ENCODE measurements around the gene FRG2.
"Not testable (repeated sequence)": the region's sequence is repeated elsewhere in the genome, so short reads cannot be mapped to it uniquely, and the experiment has no call there.

Gene FRG2

DNA sequence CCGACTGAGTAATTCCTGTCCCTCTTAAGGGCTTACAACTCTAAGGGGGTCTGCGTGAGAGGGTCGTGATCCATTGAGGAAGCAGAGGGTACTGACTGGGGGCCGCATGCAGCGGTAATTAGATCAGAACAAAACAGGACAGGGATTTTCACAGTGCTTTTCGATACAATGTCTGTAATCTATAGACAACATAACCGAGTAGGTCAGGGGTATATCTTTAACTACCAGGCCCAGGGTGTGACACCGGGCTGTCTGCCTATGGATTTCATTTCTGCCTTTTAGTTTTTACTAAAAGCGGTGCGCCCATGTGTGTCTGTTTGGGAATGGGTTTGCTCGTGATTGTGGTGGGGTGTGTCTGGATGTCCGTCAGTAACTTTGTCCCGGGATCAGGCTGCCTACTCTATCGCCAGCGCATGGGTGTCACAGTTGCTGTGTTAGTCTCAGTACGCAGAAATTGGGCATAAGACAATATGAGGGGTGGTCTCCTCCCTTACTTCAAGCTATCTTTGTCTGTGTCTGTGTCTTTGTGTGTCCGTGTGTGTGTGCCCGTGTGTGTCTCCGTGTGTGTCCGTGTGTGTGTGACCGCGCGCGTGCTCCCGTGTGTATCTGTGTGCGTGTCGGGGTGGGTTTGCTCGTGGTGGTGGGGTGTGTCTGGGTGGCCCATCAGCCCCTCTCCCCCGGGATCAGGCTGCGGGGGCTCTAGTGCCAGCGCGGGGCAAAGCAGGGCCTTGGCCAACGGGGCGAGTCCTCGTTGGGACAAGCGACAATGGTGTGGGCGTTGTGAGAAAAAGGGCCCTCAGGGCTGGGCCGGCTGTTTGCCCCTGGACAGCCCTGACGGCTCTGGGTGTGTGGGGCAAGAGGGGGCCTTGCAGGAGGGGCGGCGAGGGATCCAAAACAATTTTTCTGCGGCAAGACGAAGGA lies 10.4 kb downstream of the FRG2 start:
- DNase-seq (ENCODE audit: low read depth in 3 of 3, low spot score in 1 of 3), result no peak

DNA sequence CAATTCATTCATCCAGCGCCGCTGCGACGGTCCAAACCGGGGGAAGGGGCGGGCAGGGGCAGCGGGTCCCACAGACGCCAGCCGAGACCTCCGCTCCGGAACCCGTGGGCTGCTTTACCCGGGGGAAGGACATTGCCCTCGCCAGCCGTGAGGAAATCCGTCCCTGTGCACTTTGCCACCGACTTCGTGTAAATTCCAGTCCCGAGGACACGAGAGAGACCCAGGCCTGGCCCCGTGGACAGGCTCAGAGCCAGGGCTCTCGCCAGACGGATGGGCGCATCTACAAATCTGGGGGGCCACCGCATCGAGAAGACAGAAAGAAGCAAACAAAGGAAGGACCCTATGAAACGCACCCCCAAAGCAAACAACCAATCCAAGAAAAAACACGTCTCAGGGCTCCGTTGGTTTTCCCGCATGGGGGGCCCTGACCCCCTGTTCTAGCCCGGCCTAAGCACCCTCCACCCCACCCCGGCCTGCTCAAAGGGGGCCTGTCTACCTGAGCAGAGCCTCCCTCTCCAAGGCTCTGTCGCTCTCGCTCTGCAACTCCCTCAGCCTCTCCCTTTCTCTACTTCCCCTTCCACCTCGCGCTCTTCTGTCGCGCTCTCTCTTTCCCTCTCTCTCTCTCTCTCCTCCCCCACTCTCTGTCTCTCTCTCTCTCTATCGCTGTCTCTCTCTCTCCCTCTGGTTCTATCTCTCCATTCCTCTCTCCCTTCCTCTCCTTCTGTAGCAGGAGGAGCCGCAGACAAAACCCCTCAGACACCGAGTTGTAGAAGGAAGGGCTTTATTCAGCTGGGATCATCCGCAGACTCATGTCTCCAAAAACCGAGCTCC lies 11.3 kb downstream of the FRG2 start:
- DNase-seq (ENCODE audit: low read depth in 3 of 3, low spot score in 1 of 3), result no peak

DNA sequence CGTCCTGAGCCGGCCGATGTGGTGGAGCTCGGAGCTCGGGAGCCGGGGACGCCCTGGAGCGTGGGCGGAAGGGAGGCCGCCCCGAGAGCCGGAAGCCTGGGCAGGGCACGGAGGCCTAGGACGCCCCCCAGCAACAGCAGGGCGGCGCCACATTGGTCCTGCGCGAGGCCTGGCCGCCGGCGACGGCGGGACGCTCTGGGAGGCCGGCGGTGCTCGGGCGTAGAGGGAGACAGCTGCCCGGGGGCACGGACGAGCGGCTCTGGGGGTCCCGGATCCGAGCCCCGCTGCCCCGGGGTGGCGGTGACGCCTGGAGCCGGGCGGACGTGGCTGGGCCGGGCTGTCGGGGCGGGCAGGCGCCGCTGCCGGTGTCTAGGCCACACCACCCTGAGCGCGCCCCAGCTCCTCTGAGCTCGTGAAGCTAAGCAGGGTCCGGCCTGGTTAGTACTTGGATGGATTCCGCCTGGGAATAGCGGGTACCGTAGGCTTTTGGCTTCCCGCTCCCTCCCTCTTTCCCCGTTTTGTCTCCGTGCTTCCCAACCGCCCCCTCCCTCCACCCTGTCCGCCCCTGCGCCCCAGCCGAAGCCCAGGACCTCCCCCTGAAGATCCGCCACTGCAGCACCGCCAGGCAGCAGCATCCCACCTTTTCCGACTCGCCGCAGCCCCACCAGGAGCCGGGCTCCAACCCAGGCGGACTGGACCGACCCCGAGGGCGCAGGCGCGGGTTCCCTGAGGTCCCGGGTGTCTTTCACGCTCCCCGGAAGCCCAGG lies 12.1 kb downstream of the FRG2 start:
- DNase-seq (ENCODE audit: low read depth in 3 of 3, low spot score in 1 of 3), result no peak

DNA sequence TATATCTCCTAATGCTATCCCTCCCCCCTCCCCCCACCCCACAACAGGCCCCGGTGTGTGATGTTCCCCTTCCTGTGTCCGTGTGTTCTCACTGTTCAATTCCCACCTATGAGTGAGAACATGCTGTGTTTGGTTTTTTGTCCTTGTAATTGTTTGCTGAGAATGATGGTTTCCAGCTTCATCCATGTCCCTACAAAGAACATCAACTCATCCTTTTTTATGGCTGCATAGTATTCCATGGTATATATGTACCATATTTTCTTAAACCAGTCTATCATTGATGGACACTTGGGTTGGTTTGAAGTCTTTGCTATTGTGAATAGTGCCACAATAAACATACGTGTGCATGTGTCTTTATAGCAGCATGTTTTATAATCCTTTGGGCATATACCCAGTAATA lies 37.1 kb downstream of the FRG2 start:
- DNase-seq (ENCODE audit: low read depth in 3 of 3, low spot score in 1 of 3), result not testable (repeated sequence)

DNA sequence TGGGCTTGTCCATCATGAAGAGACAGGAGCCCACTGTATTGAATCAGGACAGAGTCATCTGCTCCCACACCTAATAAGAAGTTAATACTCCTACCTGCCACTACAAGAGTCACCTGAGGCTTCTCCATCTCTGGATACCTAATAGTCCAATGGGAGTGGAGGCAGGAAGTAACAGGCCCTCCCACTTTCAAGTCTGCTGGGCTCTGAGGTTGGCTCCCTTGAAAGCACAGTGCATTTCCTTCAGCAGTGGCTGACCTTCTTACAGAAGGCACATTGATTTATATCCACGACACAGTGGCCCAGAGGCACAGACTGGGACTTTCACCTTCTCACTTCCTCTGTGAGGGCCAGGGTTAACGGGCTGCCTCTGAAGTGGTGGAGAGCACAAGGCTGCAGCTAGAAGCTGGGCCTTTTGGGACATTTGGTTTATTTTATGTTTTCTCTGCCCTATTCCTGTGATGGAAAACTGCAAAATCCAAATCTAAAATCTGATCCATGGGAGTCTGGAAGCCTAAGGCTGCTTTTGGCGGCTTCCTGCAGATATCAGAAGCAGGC lies 38.1 kb downstream of the FRG2 start:
- no peak for DNase-seq (ENCODE audit: low read depth in 3 of 3, low spot score in 1 of 3)

DNA sequence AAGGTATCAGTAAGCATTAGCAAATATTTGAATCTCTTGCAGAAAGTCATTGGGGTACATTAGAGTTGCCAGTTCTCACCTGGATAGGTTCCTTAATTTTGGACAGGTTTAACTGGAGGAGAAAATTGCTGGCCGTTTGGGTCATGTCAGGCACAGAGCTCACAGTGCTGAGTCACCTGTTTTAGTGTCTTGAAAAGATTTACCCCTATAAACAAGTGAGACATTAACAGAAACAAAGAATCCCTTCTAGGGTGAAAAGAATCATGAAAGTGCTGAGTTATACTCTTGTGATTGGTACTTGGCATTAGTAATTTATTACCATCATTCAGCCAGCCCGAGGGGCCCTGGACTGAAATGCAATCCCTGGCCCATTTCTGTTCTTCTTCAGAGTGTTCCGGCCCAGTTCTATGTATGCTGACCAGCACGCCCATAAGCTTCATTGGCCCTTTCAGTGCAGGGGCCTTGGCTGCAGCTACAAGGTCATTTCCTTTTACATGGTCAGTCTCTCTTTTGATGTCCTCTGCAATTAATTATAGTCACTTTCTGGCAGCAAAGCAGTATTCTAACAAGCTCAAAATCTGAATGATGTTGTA lies 41.3 kb downstream of the FRG2 start:
- DNase-seq (ENCODE audit: low read depth in 3 of 3, low spot score in 1 of 3), result not testable (repeated sequence)

DNA sequence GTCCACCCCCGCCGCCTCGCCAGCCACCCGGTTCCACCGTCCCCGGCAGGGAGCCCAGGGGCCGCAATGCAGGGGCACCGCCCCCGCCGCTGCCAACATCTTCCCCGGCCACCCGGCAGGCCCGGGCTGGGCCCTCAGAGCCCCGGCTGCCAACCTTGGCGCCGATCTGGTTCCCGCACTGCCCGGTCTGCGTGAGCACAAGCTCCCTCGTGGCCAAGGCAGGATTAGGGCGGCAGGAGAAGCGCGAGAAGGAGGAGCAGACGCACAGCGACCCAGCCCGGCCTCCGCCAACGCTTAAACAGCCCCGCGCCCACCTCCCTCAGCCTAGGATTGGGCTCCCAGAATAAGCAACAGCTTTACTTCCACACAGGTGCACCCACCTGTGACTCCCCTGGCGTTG lies 42.4 kb downstream of the FRG2 start:
- DNase-seq (ENCODE audit: low read depth in 3 of 3, low spot score in 1 of 3), result not testable (repeated sequence)

DNA sequence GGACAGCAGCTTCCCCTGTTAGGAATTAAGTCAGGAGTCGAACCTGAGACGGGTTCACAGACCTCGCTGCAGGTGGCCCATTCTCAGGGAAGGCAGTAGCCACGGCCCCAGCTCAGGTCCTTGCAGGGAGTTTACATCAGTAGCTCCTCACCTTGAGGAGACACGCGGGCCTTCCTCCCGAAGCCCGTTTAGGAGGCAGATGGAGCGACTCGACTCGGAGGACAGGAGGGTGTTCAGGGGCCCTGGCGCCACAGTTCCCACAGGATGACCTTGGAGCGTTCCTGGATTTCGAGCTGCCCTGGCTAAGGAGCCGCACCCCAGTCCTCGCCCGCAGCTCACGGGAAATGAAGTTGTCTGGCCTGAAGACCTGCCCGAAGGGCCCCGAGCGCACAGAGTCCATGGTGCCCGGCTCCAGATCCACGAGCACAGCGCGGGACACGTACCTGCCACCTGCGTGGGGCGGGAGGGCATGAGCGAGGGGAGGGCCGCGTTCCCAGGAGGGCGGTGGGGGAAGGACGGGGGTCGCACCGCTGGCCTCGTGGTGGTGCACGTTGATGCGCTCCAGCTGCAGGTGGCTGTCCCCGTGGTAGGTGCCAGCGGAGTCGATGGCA lies 43.0 kb downstream of the FRG2 start:
- DNase-seq (ENCODE audit: low read depth in 3 of 3, low spot score in 1 of 3), result not testable (repeated sequence)

DNA sequence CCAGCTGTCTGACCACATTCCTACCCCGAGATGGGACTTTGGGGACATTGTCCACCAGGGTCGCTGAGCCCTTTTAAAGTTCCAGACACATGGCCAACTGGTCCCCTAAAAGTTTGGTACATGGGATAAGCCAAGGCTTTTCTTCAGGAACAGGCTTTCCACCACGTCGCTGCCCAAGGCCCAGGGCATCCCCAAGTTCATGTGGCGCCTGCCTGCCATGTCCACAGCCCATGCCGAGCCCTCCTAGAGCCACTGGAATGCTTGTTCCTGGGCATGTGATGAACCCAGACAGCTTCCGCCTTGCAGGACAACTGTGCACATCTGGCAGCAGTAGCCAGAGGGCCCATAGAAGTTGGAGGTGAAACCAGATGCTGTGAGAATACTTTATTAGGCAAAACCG lies 45.1 kb downstream of the FRG2 start:
- DNase-seq (ENCODE audit: low read depth in 3 of 3, low spot score in 1 of 3), result no peak

DNA sequence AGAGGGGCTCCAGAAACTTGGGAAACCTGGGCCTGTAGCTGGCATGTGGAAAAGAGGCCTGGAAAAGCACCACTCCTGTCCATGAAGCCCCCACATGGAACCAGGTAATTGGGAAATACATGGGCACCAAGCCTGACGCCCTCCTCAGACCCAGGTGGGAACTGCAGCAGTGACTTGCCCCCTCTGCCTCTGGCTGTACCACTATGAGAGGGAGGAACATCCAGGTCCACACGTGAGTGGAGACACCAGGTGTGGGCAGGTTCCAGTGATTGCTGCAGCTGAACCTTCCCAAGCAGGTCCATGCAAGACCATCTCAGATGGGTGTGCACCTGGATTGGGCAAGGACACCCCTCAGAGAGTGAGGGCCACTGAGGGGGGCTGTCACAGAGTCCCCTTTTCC lies 46.8 kb downstream of the FRG2 start:
- DNase-seq (ENCODE audit: low read depth in 3 of 3, low spot score in 1 of 3), result not testable (repeated sequence)

DNA sequence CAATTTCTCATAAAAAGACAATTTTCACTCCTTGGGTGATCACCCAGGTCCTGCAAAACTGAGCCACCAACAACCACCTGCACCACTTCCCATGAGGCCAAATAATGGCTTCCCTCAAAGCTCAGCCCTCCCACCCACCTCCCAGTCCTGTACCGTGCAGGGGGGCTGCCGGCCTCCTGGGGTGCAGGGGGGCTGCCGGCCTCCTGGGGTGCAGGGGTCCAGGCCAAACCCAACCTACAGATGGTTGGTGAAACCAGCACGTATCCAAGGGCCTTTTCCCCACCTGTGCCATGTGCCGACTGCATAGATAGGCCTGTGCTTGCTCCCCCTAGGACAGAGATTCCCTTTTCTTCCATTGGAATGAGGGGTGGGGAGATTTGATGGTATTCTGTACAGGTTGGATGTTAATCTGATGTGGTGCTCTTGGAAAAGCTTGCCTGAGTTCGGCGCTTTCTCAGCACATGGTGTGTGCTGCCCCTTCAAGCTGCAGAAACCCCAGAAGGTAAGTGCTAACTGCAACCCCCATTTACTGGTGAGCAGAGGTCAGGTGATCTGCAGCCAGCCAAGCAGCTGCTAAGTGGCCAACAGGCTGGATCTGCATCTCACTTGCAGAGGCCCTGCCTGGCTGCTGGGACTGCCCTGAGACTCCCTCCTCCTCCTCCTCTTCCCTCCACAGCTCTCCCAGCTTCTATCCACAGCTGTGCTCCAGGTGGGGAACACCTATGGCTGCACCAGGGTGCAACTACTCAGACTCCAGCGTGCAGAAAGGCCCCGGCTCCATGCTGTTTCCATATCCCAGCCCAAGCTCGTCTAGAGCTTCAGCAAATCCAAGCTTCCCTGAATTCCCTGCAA lies 47.6 kb downstream of the FRG2 start:
- DNase-seq (ENCODE audit: low read depth in 3 of 3, low spot score in 1 of 3), result no peak

All from stimulated activated CD4-positive, alpha-beta T cell treated with anti-CD3 and anti-CD28 coated beads, TNF-alpha, amount 100 ng/mL, for 1 hour (primary cell).